ENCODE data around the gene PTPRG. TPM values are rescaled to one million over a fixed set of nuclear protein-coding genes. Genes with fewer than 3 reads are reported as not detected.

The PTPRG gene
- total and polyA plus RNA-seq, 2 experiments from 2014 or later: 24.4 to 131 TPM

DNA sequence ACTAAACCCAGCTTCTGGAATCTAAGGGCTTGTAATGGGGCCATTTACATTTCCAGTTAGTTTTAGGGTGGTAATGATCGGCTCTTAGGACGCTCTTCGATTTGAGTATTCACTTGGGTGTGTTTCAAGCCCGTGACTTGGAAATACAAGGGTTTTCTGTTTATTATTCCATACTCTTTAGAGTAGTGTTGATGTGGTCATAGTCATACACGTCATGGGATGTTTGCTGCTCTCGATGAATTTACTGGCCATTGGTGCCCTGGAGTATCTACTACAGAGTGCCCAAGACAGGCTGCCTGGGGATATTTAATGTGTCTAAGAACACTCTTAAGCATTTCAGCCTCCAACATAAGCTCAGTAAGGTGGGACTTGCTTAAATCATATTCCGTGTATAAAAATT lies 64.1 kb downstream of the PTPRG start:
- Mint-ChIP-seq H3K9me3 (no peaks in the 10 kb centered on the region), H3K27ac (no peak overlapping the region), H3K4me3 (no peak overlapping the region), H3K27me3 (ENCODE audit: insufficient read depth, low read depth, poor library complexity) (no peaks in the 10 kb centered on the region), H3K4me1 (peaks cover 72% of the 10 kb centered on the region), H3K36me3 (ENCODE audit: low read depth) (peaks cover 20% of the 10 kb centered on the region)
- H3K4me2 ChIP-seq: peak overlapping the region; percentile 45
- no peaks in the 10 kb centered on the region for H3F3A ChIP-seq (replicated peaks; ENCODE audit: low read depth)
- H3K27ac ChIP-seq (ENCODE audit: low read depth): no peak overlapping the region
- H4K20me1 ChIP-seq (replicated peaks; ENCODE audit: insufficient read depth): peaks cover 27% of the 10 kb centered on the region
- no peak for ATAC-seq
- no peaks in the 10 kb centered on the region for H3K27me3 ChIP-seq (ENCODE audit: insufficient read depth)
- TF ChIP-seq, protein P1, sequence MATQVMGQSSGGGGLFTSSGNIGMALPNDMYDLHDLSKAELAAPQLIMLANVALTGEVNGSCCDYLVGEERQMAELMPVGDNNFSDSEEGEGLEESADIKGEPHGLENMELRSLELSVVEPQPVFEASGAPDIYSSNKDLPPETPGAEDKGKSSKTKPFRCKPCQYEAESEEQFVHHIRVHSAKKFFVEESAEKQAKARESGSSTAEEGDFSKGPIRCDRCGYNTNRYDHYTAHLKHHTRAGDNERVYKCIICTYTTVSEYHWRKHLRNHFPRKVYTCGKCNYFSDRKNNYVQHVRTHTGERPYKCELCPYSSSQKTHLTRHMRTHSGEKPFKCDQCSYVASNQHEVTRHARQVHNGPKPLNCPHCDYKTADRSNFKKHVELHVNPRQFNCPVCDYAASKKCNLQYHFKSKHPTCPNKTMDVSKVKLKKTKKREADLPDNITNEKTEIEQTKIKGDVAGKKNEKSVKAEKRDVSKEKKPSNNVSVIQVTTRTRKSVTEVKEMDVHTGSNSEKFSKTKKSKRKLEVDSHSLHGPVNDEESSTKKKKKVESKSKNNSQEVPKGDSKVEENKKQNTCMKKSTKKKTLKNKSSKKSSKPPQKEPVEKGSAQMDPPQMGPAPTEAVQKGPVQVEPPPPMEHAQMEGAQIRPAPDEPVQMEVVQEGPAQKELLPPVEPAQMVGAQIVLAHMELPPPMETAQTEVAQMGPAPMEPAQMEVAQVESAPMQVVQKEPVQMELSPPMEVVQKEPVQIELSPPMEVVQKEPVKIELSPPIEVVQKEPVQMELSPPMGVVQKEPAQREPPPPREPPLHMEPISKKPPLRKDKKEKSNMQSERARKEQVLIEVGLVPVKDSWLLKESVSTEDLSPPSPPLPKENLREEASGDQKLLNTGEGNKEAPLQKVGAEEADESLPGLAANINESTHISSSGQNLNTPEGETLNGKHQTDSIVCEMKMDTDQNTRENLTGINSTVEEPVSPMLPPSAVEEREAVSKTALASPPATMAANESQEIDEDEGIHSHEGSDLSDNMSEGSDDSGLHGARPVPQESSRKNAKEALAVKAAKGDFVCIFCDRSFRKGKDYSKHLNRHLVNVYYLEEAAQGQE (IDR thresholded peaks at IDR 0.05; ENCODE audit: unreplicated experiment): no peak
- no peak for TF ChIP-seq JUNB (IDR thresholded peaks at IDR 0.05; ENCODE audit: unreplicated experiment)
- no peak for TF ChIP-seq NANOG (IDR thresholded peaks at IDR 0.05; ENCODE audit: borderline replicate concordance)
- TF ChIP-seq STAT1 (IDR thresholded peaks at IDR 0.05; ENCODE audit: unreplicated experiment): no peak
- TF ChIP-seq CREB1 (CRISPR knock-in tag; IDR thresholded peaks at IDR 0.05; ENCODE audit: low read depth): no peak
- TF ChIP-seq ZNF114 (CRISPR knock-in tag; IDR thresholded peaks at IDR 0.05): no peak
- TF ChIP-seq EZH2phosphoT487 (IDR thresholded peaks at IDR 0.05; ENCODE audit: unreplicated experiment): no peak
- TF ChIP-seq CTCF (conservative IDR thresholded peaks at IDR 0.05; ENCODE audit: low read depth in 2 of 2): no peak
- TF ChIP-seq POLR2AphosphoS5 (IDR thresholded peaks at IDR 0.05; ENCODE audit: low read depth): no peak
- no peak for TF ChIP-seq ZNF462 (CRISPR knock-in tag; IDR thresholded peaks at IDR 0.05)
- no peak for TF ChIP-seq ZNF331 (CRISPR knock-in tag; IDR thresholded peaks at IDR 0.05; ENCODE audit: low read depth)
- TF ChIP-seq EZH2 (IDR thresholded peaks at IDR 0.05; ENCODE audit: low read depth, unreplicated experiment): no peak
- TF ChIP-seq ETS1 (IDR thresholded peaks at IDR 0.05): no peak
- peaks cover 100% of the 10 kb centered on the region for H3K79me2 ChIP-seq (replicated peaks; ENCODE audit: insufficient read depth)
- no peaks in the 10 kb centered on the region for H3K36me3 ChIP-seq (ENCODE audit: insufficient read depth)
- no peak for DNase-seq (ENCODE audit: low spot score)
- no peaks in the 10 kb centered on the region for H3K9me2 ChIP-seq (ENCODE audit: insufficient read depth)
- H3K4me1 ChIP-seq (ENCODE audit: insufficient read depth): peaks cover 65% of the 10 kb centered on the region
- H2AFZ ChIP-seq: no peak overlapping the region
- H3K4me3 ChIP-seq: no peak overlapping the region

Data from GM23338 (cell line).